ENCODE results near the gene EXTL2. TPM values are rescaled to one million over a fixed set of nuclear protein-coding genes. Genes with fewer than 3 reads are reported as not detected.

The EXTL2 gene
- total and polyA plus RNA-seq, 8 donors, result 13.5 to 108 (median 89.9) TPM

- DNase-seq, result no peak
- Histone ChIP-seq H3K36me3 (no peaks in the 10 kb centered on the region), H3K27ac (no peak overlapping the region), H3K27me3 (no peaks in the 10 kb centered on the region), H3K4me3 (no peak overlapping the region), H3K9me3 (no peaks in the 10 kb centered on the region), H3K4me1 (no peaks in the 10 kb centered on the region)
- no peak for ATAC-seq
- intact Hi-C loops (cut with DNase I), result no loop called here
- no peak for TF ChIP-seq CTCF (IDR thresholded peaks at IDR 0.05)
These were observed 19.4 kb downstream of the EXTL2 start for GRCh38 chr1:100875228-100875627.

- H3K4me3 ChIP-seq, result no peak overlapping the region
- DNase-seq (no peak), ATAC-seq (no peak)
- no peaks in the 10 kb centered on the region for H3K9me3 ChIP-seq
- intact Hi-C loops (cut with DNase I), result no loop called here
- no peak overlapping the region for H3K27ac ChIP-seq
- H3K27me3 ChIP-seq, result no peaks in the 10 kb centered on the region
- TF ChIP-seq CTCF (IDR thresholded peaks at IDR 0.05), result no peak
- H3K36me3 ChIP-seq, result no peaks in the 10 kb centered on the region
- H3K4me1 ChIP-seq, result no peaks in the 10 kb centered on the region
These were observed 20.2 kb downstream of the EXTL2 start for GRCh38 chr1:100874433-100874832.

- no peak for ATAC-seq
- H3K4me1 ChIP-seq, result peaks cover 0 to 3% of the 10 kb centered on the region in 2 donors
- DNase-seq, result no peak
- no peak for TF ChIP-seq CTCF (IDR thresholded peaks at IDR 0.05)
- no peaks in the 10 kb centered on the region for H3K27me3 ChIP-seq
- intact Hi-C loops (cut with DNase I), result loop anchor here in 1 of 2 donors (5.0 kb wide), 2 partner anchors 263 to 408 kb away; no protein-coding TSS in a partner anchor
- H3K9me3 ChIP-seq, result no peaks in the 10 kb centered on the region
- H3K27ac ChIP-seq, result no peak overlapping the region
- no peaks in the 10 kb centered on the region for H3K36me3 ChIP-seq
- H3K4me3 ChIP-seq, result no peak overlapping the region
These were observed 24.6 kb downstream of the EXTL2 start for GRCh38 chr1:100869996-100870395.

- peak; percentile 44 to 52 for TF ChIP-seq CTCF (IDR thresholded peaks at IDR 0.05)
- Histone ChIP-seq H3K36me3 (no peaks in the 10 kb centered on the region), H3K9me3 (no peaks in the 10 kb centered on the region), H3K4me3 (no peak overlapping the region), H3K4me1 (peaks cover 0 to 3% of the 10 kb centered on the region in 2 donors), H3K27ac (no peak overlapping the region), H3K27me3 (no peaks in the 10 kb centered on the region)
- intact Hi-C loops (cut with DNase I), result loop anchor here in 1 of 2 donors (5.0 kb wide), 2 partner anchors 261 to 406 kb away; no protein-coding TSS in a partner anchor
- ATAC-seq (peak; percentile 65), DNase-seq (peak in 2 of 4 donors; percentile 22 to 52)
These were observed 26.2 kb downstream of the EXTL2 start for GRCh38 chr1:100868364-100868995.

- DNase-seq (no peak), ATAC-seq (no peak)
- no peaks in the 10 kb centered on the region for H3K9me3 ChIP-seq
- H3K4me1 ChIP-seq, result peaks cover 0 to 3% of the 10 kb centered on the region in 2 donors
- H3K27ac ChIP-seq, result no peak overlapping the region
- TF ChIP-seq CTCF (IDR thresholded peaks at IDR 0.05), result no peak
- H3K4me3 ChIP-seq, result no peak overlapping the region
- H3K36me3 ChIP-seq, result no peaks in the 10 kb centered on the region
- intact Hi-C loops (cut with DNase I), result loop anchor here in 1 of 2 donors (5.0 kb wide), 2 partner anchors 260 to 405 kb away; no protein-coding TSS in a partner anchor
- no peaks in the 10 kb centered on the region for H3K27me3 ChIP-seq
These were observed 27.8 kb downstream of the EXTL2 start for GRCh38 chr1:100866901-100867206.
